PFSK-1 (cell line): Measurements from ENCODE around the gene FOXF2.

Experiments used
- FOXP2 ChIP-seq: optimal IDR thresholded peaks from 2 replicates; pipeline ENCODE3; 2011; ENCODE audit warnings: borderline replicate concordance, control low read depth, inconsistent platforms; ENCODE audit not compliant: insufficient read depth; ENCODE audit errors: extremely low read length, extremely low read depth
- POLR2AphosphoS5 ChIP-seq: IDR thresholded peaks from 2 replicates; pipeline ENCODE4 v1.6.1; 2012; ENCODE audit warnings: low read depth, mild to moderate bottlenecking, control low read depth, low read length, moderate library complexity
- SIN3A ChIP-seq: IDR thresholded peaks from 2 replicates; pipeline ENCODE4 v1.6.1; 2012; ENCODE audit warnings: mild to moderate bottlenecking, low read length, moderate library complexity, borderline replicate concordance; ENCODE audit not compliant: insufficient read depth
- TAF1 ChIP-seq: IDR thresholded peaks from 2 replicates; pipeline ENCODE4 v1.6.1; 2012; ENCODE audit warnings: low read length, control low read depth, borderline replicate concordance; ENCODE audit not compliant: insufficient read depth
- TF ChIP-seq, protein P1 (sequence below), 2 experiments: IDR thresholded peaks; 2 replicates each; pipeline versions ENCODE4 v1.6.1 to v1.8.0; 2011 to 2012; ENCODE audit warnings: low read depth in 2 of 2, low read length in 2 of 2, control low read depth in 1 of 2, inconsistent platforms in 1 of 2, mild to moderate bottlenecking in 1 of 2, moderate library complexity in 1 of 2; ENCODE audit not compliant: insufficient read depth in 1 of 2

FOXF2 gene

DNA sequence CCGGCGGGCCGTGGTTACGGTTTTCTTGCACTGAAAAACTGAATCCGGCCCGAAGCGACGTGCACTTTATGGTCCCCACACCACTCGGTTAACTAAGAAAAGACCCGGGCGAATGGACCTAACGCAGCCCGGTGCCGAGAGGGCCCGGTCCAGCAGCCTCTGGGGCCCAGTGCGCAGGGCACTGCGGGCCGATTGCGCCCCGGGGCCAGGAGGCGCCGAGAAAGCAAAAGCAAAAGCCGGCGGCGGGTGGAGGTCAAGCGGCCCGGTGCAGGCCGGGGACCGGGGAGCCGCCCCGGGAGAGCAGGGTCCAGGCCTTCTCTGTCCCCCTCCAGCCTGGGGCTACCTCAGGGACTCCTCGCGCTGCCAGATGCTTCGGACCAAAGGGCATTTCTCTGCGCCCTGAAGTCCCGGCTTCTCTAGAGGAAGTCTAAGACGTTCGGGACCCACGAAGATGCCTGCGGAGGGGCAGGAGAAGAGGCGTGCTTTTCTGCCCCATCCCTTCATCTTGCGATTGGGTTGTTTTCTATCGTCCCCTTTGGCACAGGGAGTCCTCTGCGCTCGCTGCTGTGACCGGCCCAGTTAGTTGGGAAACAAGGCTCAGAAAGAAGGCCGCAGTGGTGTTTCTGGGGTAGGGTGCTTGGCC, 4.4 kb downstream of the FOXF2 start:
- no peak for TF ChIP-seq SIN3A
- TF ChIP-seq FOXP2 = no peak
- TF ChIP-seq TAF1 = no peak
- TF ChIP-seq, protein P1, sequence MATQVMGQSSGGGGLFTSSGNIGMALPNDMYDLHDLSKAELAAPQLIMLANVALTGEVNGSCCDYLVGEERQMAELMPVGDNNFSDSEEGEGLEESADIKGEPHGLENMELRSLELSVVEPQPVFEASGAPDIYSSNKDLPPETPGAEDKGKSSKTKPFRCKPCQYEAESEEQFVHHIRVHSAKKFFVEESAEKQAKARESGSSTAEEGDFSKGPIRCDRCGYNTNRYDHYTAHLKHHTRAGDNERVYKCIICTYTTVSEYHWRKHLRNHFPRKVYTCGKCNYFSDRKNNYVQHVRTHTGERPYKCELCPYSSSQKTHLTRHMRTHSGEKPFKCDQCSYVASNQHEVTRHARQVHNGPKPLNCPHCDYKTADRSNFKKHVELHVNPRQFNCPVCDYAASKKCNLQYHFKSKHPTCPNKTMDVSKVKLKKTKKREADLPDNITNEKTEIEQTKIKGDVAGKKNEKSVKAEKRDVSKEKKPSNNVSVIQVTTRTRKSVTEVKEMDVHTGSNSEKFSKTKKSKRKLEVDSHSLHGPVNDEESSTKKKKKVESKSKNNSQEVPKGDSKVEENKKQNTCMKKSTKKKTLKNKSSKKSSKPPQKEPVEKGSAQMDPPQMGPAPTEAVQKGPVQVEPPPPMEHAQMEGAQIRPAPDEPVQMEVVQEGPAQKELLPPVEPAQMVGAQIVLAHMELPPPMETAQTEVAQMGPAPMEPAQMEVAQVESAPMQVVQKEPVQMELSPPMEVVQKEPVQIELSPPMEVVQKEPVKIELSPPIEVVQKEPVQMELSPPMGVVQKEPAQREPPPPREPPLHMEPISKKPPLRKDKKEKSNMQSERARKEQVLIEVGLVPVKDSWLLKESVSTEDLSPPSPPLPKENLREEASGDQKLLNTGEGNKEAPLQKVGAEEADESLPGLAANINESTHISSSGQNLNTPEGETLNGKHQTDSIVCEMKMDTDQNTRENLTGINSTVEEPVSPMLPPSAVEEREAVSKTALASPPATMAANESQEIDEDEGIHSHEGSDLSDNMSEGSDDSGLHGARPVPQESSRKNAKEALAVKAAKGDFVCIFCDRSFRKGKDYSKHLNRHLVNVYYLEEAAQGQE (IDR thresholded peaks at IDR 0.05; ENCODE audit: insufficient read depth in 1 of 2, low read depth in 2 of 2, low read length in 2 of 2) = no peak
- no peak for TF ChIP-seq POLR2AphosphoS5

DNA sequence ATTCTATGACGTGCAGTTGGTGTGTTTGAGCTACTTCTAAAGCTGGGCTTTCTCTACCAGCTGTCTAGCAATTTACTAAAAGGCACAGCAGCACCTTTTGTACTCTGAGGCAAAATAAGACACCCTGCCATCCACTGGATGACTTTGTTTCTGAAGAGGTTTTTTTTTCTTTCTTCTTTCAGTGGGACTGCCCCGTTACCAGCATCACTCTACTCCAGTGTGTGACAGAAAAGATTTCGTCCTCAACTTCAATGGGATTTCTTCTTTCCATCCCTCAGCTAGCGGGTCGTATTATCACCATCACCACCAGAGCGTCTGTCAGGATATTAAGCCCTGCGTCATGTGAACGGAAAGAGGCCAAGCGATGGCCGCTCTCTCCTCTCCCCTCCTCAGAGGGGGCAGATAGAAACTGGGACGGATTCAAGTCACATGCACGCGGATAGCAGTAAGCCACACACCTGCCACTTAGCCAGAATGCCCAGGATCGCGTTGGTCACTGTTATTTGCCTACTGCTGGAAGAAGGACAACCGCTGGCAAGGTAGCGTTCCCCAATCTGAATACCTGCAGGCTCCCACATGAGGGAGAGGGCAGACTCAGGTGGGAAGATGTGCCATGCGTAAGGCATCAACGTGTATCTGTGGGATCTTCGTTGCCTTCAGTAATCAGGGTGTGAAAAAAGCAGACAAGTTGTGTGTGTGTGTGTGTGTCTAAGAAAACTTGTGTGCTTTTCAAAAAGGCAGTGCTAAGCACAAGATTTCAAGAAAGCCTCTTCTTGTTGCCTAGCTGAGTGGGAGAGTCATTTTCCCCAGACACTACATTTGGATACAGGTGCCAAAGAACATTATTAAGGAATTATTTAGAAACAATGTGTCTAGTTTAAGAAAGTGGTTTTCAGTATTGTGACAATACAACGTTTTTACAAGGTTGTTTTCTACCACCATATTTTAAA, 5.4 kb downstream of the FOXF2 start:
- TF ChIP-seq FOXP2 (no peak), POLR2AphosphoS5 (no peak)

DNA sequence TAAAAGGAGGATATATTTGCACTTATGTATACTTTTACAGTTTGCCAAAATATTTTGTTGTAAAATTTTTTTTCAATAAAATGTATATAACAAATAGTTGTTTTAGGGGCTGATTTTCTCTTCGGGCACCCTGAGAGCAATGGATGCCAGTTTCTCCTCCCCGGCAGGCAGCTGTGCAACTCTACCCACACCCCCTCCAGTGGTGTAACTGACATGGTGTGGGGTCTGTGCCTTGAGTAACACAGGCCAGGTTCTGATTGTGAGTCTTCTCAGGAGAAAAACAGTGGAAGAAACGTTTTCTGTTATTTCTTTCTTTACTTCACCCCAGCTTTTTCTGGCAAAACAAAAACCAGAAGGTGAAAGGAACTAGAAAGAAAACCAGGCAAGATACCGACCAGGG, 6.1 kb downstream of the FOXF2 start:
- TF ChIP-seq TAF1 = no peak
- TF ChIP-seq FOXP2 = no peak
- TF ChIP-seq, protein P1 (IDR thresholded peaks at IDR 0.05; ENCODE audit: insufficient read depth in 1 of 2, low read depth in 2 of 2, low read length in 2 of 2) = no peak
- TF ChIP-seq SIN3A = no peak
- TF ChIP-seq POLR2AphosphoS5 = no peak

DNA sequence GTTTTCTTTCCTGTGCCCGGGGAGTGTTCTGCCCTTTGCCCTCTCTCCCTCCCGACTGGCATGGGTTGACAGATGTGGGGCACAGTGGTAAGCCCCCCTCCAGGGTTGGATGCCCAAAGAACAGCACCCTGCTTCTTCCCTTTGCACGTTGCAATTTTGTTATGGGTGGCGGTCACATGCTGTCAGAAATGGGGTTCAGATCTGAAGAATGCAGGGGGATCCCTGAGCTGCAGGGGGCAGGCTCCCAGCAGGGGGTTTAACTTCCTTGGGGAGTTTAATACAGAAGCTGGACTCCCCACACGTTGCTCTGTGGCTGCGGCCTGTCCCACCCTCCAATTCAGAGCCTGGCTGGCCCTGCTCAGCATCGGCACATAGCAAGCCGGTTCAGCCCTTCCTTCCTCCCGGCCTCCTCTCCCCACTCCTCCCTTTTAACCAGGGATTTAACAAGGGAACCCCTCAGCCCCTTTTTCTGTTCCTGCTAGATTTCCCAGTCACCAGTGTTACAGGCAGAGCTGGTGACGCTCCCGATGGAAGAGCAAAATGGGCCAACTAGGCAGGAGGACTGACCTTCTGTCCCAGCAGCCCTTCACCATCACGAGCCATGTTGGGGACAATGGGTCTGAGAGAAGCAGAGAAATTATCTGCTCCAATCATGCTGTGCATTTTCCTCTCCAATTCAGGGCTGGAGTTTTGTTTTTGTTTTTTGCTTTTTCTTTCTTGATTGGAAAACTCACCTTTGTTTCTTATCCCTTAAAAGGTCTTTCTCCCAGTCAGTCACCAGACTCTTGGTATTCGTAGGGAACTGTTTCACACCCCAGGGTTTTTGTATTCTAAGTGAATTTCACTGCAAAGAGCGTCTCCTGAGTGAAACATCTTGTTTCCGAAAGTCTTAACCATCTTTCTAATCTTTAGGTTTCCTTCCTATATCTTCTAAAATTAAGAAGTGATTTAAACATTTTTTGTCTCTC, 6.8 kb downstream of the FOXF2 start:
- TF ChIP-seq FOXP2 (no peak), SIN3A (no peak), TAF1 (no peak), POLR2AphosphoS5 (no peak)
- TF ChIP-seq, protein P1 (IDR thresholded peaks at IDR 0.05; ENCODE audit: insufficient read depth in 1 of 2, low read depth in 2 of 2, low read length in 2 of 2) = no peak
